GM12865 (cell line): ENCODE measurements around the gene RNF220.

Experiments
- DNase-seq: peaks from one replicate; pipeline ENCODE4 v3.0.0; 2010; ENCODE audit warnings: low read depth
- H3K4me3 ChIP-seq: 2 replicates; pipeline ENCODE4 v1.5.1; 2011; ENCODE audit warnings: mild to moderate bottlenecking, low read depth, low read length, control low read depth
- CTCF ChIP-seq: IDR thresholded peaks from 2 replicates; pipeline ENCODE4 v1.5.1; 2011; ENCODE audit warnings: low read length, control low read depth, low read depth, inconsistent platforms; ENCODE audit not compliant: insufficient read depth; ENCODE audit errors: missing control alignments

RNF220 gene

GRCh38 chr1:44425341-44426082, 20.5 kb downstream of the RNF220 start:
- no peak overlapping the region for H3K4me3 ChIP-seq
- no peak for TF ChIP-seq CTCF
- no peak for DNase-seq

- H3K4me3 ChIP-seq: no peak overlapping the region
- no peak for TF ChIP-seq CTCF
- no peak for DNase-seq
Observed at GRCh38 chr1:44431861-44432260, 26.8 kb downstream of the RNF220 start.

GRCh38 chr1:44433209-44433608, 28.2 kb downstream of the RNF220 start:
- no peak for DNase-seq
- no peak for TF ChIP-seq CTCF
- no peak overlapping the region for H3K4me3 ChIP-seq

GRCh38 chr1:44436401-44437106, 31.5 kb downstream of the RNF220 start:
- DNase-seq: no peak
- no peak overlapping the region for H3K4me3 ChIP-seq
- no peak for TF ChIP-seq CTCF

GRCh38 chr1:44437107-44437716, 32.2 kb downstream of the RNF220 start:
- no peak for TF ChIP-seq CTCF
- H3K4me3 ChIP-seq: no peak overlapping the region
- no peak for DNase-seq

GRCh38 chr1:44442791-44443190, 37.7 kb downstream of the RNF220 start:
- no peak for TF ChIP-seq CTCF
- H3K4me3 ChIP-seq: no peak overlapping the region
- no peak for DNase-seq
